ENCODE results near the gene PCYT1B.

DNA sequence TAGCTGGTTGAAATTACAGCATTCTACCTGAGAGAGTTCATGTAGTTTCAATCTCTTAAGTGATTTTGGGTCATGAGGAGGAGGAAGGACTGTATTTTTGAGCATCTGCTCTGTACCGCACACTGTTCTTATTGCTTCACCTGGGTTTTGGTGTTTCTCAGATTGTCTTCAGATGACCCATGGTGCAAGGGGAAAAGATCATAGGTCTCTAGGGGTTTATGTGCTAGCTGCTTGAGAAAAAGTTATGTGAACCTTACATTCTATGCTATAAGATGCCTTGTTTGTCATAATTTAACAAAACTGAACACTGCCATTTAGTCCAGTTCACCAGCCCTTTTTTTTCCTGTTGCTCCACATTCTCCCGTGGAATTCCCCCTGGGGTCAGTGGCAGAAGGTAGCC is 121.7 kb downstream of the PCYT1B start:
- TF ChIP-seq ZNF24 (tag by site-specific recombination; IDR thresholded peaks at IDR 0.05): no peak
- TF ChIP-seq FEZF1 (tag by site-specific recombination; IDR thresholded peaks at IDR 0.05): no peak
- TF ChIP-seq CTCF (tag by site-specific recombination; IDR thresholded peaks at IDR 0.05): no peak
- no peak for TF ChIP-seq ZNF23 (tag by site-specific recombination; IDR thresholded peaks at IDR 0.05; ENCODE audit: borderline replicate concordance)
- TF ChIP-seq KLF9 (tag by site-specific recombination; IDR thresholded peaks at IDR 0.05; ENCODE audit: low read depth): no peak
- no peak for TF ChIP-seq ZNF274 (IDR thresholded peaks at IDR 0.05; ENCODE audit: low read length)
- TF ChIP-seq ZNF274 (tag by site-specific recombination; IDR thresholded peaks at IDR 0.05; ENCODE audit: borderline replicate concordance): no peak
- no peak for TF ChIP-seq ZBTB21 (tag by site-specific recombination; IDR thresholded peaks at IDR 0.05)
- TF ChIP-seq ZNF175 (tag by site-specific recombination; IDR thresholded peaks at IDR 0.05): no peak
- no peak for TF ChIP-seq SP7 (tag by site-specific recombination; IDR thresholded peaks at IDR 0.05)
- no peak for TF ChIP-seq MYNN (tag by site-specific recombination; IDR thresholded peaks at IDR 0.05; ENCODE audit: borderline replicate concordance)
- TF ChIP-seq ZNF311 (tag by site-specific recombination; IDR thresholded peaks at IDR 0.05; ENCODE audit: borderline replicate concordance): no peak
- TF ChIP-seq, protein P1, sequence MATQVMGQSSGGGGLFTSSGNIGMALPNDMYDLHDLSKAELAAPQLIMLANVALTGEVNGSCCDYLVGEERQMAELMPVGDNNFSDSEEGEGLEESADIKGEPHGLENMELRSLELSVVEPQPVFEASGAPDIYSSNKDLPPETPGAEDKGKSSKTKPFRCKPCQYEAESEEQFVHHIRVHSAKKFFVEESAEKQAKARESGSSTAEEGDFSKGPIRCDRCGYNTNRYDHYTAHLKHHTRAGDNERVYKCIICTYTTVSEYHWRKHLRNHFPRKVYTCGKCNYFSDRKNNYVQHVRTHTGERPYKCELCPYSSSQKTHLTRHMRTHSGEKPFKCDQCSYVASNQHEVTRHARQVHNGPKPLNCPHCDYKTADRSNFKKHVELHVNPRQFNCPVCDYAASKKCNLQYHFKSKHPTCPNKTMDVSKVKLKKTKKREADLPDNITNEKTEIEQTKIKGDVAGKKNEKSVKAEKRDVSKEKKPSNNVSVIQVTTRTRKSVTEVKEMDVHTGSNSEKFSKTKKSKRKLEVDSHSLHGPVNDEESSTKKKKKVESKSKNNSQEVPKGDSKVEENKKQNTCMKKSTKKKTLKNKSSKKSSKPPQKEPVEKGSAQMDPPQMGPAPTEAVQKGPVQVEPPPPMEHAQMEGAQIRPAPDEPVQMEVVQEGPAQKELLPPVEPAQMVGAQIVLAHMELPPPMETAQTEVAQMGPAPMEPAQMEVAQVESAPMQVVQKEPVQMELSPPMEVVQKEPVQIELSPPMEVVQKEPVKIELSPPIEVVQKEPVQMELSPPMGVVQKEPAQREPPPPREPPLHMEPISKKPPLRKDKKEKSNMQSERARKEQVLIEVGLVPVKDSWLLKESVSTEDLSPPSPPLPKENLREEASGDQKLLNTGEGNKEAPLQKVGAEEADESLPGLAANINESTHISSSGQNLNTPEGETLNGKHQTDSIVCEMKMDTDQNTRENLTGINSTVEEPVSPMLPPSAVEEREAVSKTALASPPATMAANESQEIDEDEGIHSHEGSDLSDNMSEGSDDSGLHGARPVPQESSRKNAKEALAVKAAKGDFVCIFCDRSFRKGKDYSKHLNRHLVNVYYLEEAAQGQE (tag by site-specific recombination; IDR thresholded peaks at IDR 0.05): no peak
